Measurements from ENCODE around the gene METTL15. TPM values are rescaled to one million over a fixed set of nuclear protein-coding genes. Genes with fewer than 3 reads are reported as not detected.
"Not testable (repeated sequence)": the region's sequence is repeated elsewhere in the genome, so short reads cannot be mapped to it uniquely, and the experiment has no call there.

METTL15 gene
- total RNA-seq, 1 experiment from 2014 or later, result 9.1 TPM

- 100% methylated on average over 1 of the region's 3 CpGs for WGBS (ENCODE audit: extremely low coverage, insufficient read length, low lambda C conversion rate)
- H3K27ac Mint-ChIP-seq, result no peak overlapping the region; a peak in 1 of 7 replicates
Measured at GRCh38 chr11:28133146-28133545, 25.0 kb downstream of the METTL15 start.

DNA sequence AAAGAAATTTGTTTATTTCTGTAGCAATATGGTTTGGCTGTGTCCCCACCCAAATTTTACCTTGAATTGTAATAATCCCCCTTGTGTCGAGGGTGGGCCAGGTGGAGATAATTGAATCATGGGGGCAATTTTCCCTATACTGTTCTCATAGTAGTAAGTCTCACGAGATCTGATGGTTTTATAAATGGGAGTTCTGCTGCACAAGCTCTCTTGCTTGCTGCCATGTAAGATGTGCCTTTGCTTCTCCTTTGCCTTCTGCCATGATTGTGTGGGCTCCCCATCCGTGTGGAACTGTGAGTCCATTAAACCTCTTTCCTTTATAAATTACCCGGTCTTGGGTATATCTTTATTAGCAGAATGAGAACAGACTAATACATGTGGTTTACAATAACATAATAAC lies 28.0 kb downstream of the METTL15 start:
- H3K27me3 ChIP-seq (ENCODE audit: insufficient read depth, low read length); H3K14ac ChIP-seq (ENCODE audit: insufficient read depth, low read length); H3T11ph ChIP-seq (ENCODE audit: low read length); H3K27me3 Mint-ChIP-seq (ENCODE audit: low read depth); H2AK5ac ChIP-seq (ENCODE audit: insufficient read length, low read length); H2BK12ac ChIP-seq (ENCODE audit: insufficient read length, low read depth, low read length); H2BK5ac ChIP-seq (ENCODE audit: insufficient read length, low read length); H3K23me2 ChIP-seq (ENCODE audit: insufficient read length, low read depth, low read length, poor library complexity, severe bottlenecking); H3K27ac ChIP-seq (ENCODE audit: insufficient read length, low read depth, low read length); H2BK15ac ChIP-seq (ENCODE audit: low read depth, low read length); H3K4me1 ChIP-seq (ENCODE audit: insufficient read depth, low read length); H4K91ac ChIP-seq (ENCODE audit: insufficient read length, low read depth, low read length); H3K18ac ChIP-seq (ENCODE audit: insufficient read length, low read depth, low read length); H3K56ac ChIP-seq (ENCODE audit: insufficient read length, low read depth, low read length); H3K79me2 ChIP-seq (ENCODE audit: insufficient read depth, low read length); H2AFZ ChIP-seq (ENCODE audit: low read length); H4K5ac ChIP-seq (ENCODE audit: insufficient read length, low read depth, low read length); H2BK20ac ChIP-seq (ENCODE audit: low read depth, low read length, poor library complexity, severe bottlenecking); H4K8ac ChIP-seq (replicated peaks; ENCODE audit: insufficient read length, low read depth, low read length); H3K4me3 Mint-ChIP-seq; DNase-seq; H4K20me1 ChIP-seq (ENCODE audit: control insufficient read depth, insufficient read depth, insufficient read length); H3K4ac ChIP-seq (ENCODE audit: low read depth, low read length); H3K79me1 ChIP-seq (ENCODE audit: insufficient read depth, low read depth, low read length, poor library complexity, severe bottlenecking); H2BK120ac ChIP-seq (ENCODE audit: low read depth, low read length, poor library complexity, severe bottlenecking); H3K23ac ChIP-seq (ENCODE audit: insufficient read length, low read depth, low read length); H3K4me2 ChIP-seq (ENCODE audit: insufficient read depth, insufficient read length, low read length); H3K27ac Mint-ChIP-seq; H3K9ac ChIP-seq (ENCODE audit: extremely low read depth, insufficient read length, low read length): not testable (repeated sequence)
- peaks cover 63 to 68% of the 10 kb centered on the region in 2 experiments for H3K9me3 Mint-ChIP-seq
- WGBS (ENCODE audit: extremely low coverage, insufficient read length, low lambda C conversion rate), result no CpG with 5 or more reads among the region's 4 CpGs
- H3K36me3 Mint-ChIP-seq (ENCODE audit: insufficient read depth in 1 of 3, low read depth in 3 of 3), result peaks cover 71 to 82% (median 71%) of the 10 kb centered on the region in 3 experiments
- H3K9me3 ChIP-seq (ENCODE audit: control insufficient read depth, low read depth, low read length), result peaks cover 44% of the 10 kb centered on the region
- peaks cover 25 to 35% of the 10 kb centered on the region in 2 experiments for H3K4me1 Mint-ChIP-seq

More at GRCh38 chr11:28133146-28133545, 25.0 kb downstream of the METTL15 start:
- Histone ChIP-seq H2BK12ac (ENCODE audit: insufficient read length, low read depth, low read length) (no peak overlapping the region), H3K23ac (ENCODE audit: insufficient read length, low read depth, low read length) (no peak overlapping the region), H4K20me1 (ENCODE audit: control insufficient read depth, insufficient read depth, insufficient read length) (no peaks in the 10 kb centered on the region), H2AK5ac (ENCODE audit: insufficient read length, low read length) (no peak overlapping the region), H3K18ac (ENCODE audit: insufficient read length, low read depth, low read length) (no peak overlapping the region), H3K27ac (ENCODE audit: insufficient read length, low read depth, low read length) (no peak overlapping the region), H2BK15ac (ENCODE audit: low read depth, low read length) (no peak overlapping the region), H2BK120ac (ENCODE audit: low read depth, low read length, poor library complexity, severe bottlenecking) (no peak overlapping the region), H3K4me2 (ENCODE audit: insufficient read depth, insufficient read length, low read length) (no peak overlapping the region), H3K4ac (ENCODE audit: low read depth, low read length) (no peak overlapping the region), H2BK5ac (ENCODE audit: insufficient read length, low read length) (no peak overlapping the region), H4K8ac (replicated peaks; ENCODE audit: insufficient read length, low read depth, low read length) (no peak overlapping the region), H3T11ph (ENCODE audit: low read length) (no peak overlapping the region), H3K27me3 (ENCODE audit: insufficient read depth, low read length) (no peaks in the 10 kb centered on the region), H3K79me1 (ENCODE audit: insufficient read depth, low read depth, low read length, poor library complexity, severe bottlenecking) (no peaks in the 10 kb centered on the region), H2BK20ac (ENCODE audit: low read depth, low read length, poor library complexity, severe bottlenecking) (no peak overlapping the region), H3K23me2 (ENCODE audit: insufficient read length, low read depth, low read length, poor library complexity, severe bottlenecking) (no peaks in the 10 kb centered on the region), H3K14ac (ENCODE audit: insufficient read depth, low read length) (no peak overlapping the region), H2AFZ (ENCODE audit: low read length) (no peak overlapping the region), H3K9me3 (ENCODE audit: control insufficient read depth, low read depth, low read length) (peaks cover 14% of the 10 kb centered on the region), H3K56ac (ENCODE audit: insufficient read length, low read depth, low read length) (no peak overlapping the region), H3K4me1 (ENCODE audit: insufficient read depth, low read length) (peaks cover 2% of the 10 kb centered on the region; the same call in 1 of the 2 replicates), H4K91ac (ENCODE audit: insufficient read length, low read depth, low read length) (no peak overlapping the region), H3K79me2 (ENCODE audit: insufficient read depth, low read length) (no peaks in the 10 kb centered on the region), H3K9ac (ENCODE audit: extremely low read depth, insufficient read length, low read length) (no peak overlapping the region), H4K5ac (ENCODE audit: insufficient read length, low read depth, low read length) (no peak overlapping the region)
- Mint-ChIP-seq H3K9me3 (peaks cover 33 to 38% of the 10 kb centered on the region in 2 experiments), H3K36me3 (ENCODE audit: insufficient read depth in 1 of 3, low read depth in 3 of 3) (peaks cover 43 to 52% (median 51%) of the 10 kb centered on the region in 3 experiments), H3K27me3 (ENCODE audit: low read depth) (no peaks in the 10 kb centered on the region; the same call in 1 of the 2 replicates), H3K4me1 (peaks cover 19 to 21% of the 10 kb centered on the region in 2 experiments), H3K4me3 (no peak overlapping the region)
- no peak for DNase-seq
- TF ChIP-seq CTCF (conservative IDR thresholded peaks at IDR 0.05), result no peak
